Stimulated activated naive CD8-positive, alpha-beta T cell treated with anti-CD3 and anti-CD28 coated beads, Interleukin-15, Interleukin-2, amounts not matched to agents 100 ng/mL and 50 ng/mL, for 24 hours (primary cell): Measurements from ENCODE around the gene PCARE.

ENCODE experiments used
- H3K27ac Mint-ChIP-seq: one replicate; pipeline ENCODE4 v1.8.0; 2021; ENCODE audit warnings: mild to moderate bottlenecking, mixed read lengths
- H3K27me3 Mint-ChIP-seq: one replicate; pipeline ENCODE4 v1.8.0; 2021; ENCODE audit warnings: mixed read lengths
- H3K36me3 Mint-ChIP-seq: one replicate; pipeline ENCODE4 v1.8.0; 2021; ENCODE audit warnings: low read depth, mixed read lengths
- H3K4me1 Mint-ChIP-seq: one replicate; pipeline ENCODE4 v1.8.0; 2021; ENCODE audit warnings: low read depth, mixed read lengths
- H3K4me3 Mint-ChIP-seq: one replicate; pipeline ENCODE4 v1.8.0; 2021; ENCODE audit warnings: mild to moderate bottlenecking, mixed read lengths
- H3K9me3 Mint-ChIP-seq: one replicate; pipeline ENCODE4 v1.8.0; 2021; ENCODE audit warnings: mixed read lengths

The PCARE gene

DNA sequence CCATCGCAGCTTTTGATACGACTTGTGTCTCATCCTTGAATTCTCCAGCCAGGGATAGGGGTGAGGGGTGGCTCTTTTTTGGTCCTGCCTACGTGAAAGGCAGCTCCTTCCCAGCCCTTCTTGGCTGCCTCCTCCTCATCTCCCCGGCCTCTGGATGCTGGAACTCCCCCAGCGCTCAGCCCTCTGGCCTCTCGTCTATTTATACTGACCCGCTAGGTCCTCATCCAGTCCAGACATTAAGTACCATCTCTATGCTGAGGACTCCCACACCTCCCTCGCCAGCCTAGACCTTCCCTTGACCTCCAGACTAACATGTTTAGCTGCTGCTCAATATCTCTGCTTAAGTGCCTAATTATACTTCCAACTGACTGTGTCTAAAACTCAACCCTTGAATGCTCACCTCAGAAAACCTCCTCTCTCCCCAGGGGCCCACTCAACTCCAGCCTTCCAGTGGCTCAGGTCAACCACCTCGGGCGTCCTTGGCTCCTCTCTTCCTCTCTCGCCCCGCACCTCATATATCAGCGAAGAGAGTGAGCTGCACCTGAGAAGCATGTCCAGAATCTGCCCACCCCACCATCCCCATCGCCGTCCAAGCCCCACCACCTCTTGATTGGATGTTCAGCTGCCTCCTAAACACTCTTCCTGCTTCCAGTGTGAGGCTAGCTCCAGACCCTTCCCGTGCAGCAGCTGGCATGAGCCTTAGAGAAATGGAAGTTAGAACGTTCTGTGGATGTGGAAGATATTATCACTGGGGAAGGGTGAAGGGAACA is 58.4 kb downstream of the PCARE start:
- peak overlapping the region; percentile 78 for H3K4me3 Mint-ChIP-seq

DNA sequence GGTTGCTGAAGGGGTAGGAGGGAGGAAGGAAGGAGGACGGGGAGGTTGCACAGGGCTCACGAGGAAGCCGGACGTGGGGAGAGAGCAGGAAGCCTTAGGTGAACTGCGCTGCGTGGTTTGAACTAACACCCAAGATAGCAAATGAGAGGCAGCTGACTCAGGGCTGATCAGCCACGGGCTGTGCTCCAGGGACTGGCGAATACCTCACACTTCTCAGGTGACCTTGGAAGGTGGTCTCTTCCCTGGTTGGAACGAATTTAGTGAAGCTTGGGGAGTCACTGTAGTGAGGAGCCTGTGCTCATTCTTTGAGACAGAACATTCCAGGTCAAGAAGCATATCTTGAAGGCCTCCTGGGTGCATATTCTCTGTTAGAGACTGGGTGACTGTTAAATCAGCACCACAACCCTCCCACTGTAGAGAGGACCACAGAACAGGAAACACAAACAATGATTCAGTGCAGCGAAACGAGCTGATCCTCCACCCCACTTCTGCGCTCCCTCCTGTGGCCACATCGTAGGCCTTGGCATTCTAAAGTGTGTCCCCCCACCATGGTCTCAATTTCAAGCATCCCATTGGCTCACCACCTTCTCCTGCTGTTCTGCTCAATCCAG is 59.4 kb downstream of the PCARE start:
- Mint-ChIP-seq H3K9me3 (no peaks in the 10 kb centered on the region), H3K27ac (peak overlapping the region; percentile 85), H3K27me3 (no peaks in the 10 kb centered on the region), H3K4me1 (peaks cover 80% of the 10 kb centered on the region), H3K36me3 (no peaks in the 10 kb centered on the region), H3K4me3 (peak overlapping the region; percentile 78)

More for the DNA sequence above, 58.4 kb downstream of the PCARE start:
- H3K9me3 Mint-ChIP-seq: no peaks in the 10 kb centered on the region
- no peaks in the 10 kb centered on the region for H3K36me3 Mint-ChIP-seq
- H3K27ac Mint-ChIP-seq: peak overlapping the region; percentile 85
- no peaks in the 10 kb centered on the region for H3K27me3 Mint-ChIP-seq
- peaks cover 70% of the 10 kb centered on the region for H3K4me1 Mint-ChIP-seq

GRCh38 chr2:29014331-29014730 is 60.0 kb downstream of the PCARE start:
- peak overlapping the region; percentile 85 for H3K27ac Mint-ChIP-seq
- H3K4me3 Mint-ChIP-seq: peak overlapping the region; percentile 78
- no peaks in the 10 kb centered on the region for H3K27me3 Mint-ChIP-seq
- H3K36me3 Mint-ChIP-seq: no peaks in the 10 kb centered on the region
- peaks cover 86% of the 10 kb centered on the region for H3K4me1 Mint-ChIP-seq
- no peaks in the 10 kb centered on the region for H3K9me3 Mint-ChIP-seq

DNA sequence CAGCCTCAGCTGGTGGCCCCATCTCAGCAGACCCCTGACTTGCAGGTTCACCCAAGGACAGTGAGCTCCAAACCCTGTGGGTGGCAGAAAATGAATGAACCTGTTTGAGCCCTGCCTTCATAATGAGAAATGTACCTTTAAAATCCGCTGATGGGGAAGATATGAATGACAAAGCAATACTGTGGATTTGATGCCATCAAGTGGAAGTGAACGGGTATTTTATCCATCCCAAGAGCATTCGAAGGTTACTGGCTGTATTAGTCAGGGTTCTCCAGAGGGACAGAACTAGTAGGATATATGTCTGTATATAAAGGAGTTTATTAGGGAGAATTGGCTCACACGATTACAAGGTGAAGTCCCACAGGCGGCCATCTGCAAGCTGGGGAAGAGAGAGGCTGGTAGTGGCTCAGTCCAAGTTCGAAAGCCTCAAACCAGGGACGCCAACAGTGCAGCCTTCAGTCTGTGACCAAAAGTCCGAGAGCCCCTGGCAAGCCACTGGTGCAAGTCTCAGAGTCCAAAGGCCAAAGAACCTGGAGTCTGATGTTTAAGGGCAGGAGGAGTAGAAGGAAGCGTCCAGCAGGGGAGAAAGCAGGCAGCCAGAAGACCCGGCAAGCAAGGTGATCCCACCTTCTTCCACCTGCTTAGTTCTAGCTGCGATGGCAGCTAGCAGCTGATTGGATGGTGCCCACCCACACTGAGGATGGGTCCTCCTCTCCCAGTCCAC is 61.1 kb downstream of the PCARE start:
- no peaks in the 10 kb centered on the region for H3K36me3 Mint-ChIP-seq
- H3K27ac Mint-ChIP-seq: no peak overlapping the region
- no peaks in the 10 kb centered on the region for H3K9me3 Mint-ChIP-seq
- no peaks in the 10 kb centered on the region for H3K27me3 Mint-ChIP-seq
- peak overlapping the region; percentile 78 for H3K4me3 Mint-ChIP-seq
- H3K4me1 Mint-ChIP-seq: peaks cover 91% of the 10 kb centered on the region

DNA sequence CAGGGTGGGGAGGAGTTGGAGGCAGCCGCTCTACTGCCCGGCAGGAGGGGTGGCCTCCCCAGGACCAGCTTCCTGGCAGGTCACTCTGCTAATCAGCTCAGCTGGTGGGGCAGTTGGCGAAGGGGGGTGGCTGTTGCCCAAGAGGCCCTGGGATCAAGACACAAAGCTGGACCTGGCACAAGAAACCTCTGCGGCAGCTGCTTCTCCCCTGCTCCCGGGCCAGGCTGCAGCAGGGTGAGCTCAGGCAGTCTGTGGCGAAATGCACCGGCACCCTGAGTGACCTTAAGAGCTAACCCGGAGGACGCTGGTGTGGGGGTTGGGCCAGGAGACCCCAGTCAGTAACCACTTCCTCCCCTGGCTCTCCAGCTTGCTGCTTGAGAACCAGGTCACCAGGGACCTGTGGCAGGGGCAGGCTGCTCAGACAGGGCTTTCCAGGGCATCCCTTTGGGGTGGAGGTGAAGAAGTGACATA is 62.1 kb downstream of the PCARE start:
- H3K9me3 Mint-ChIP-seq: no peaks in the 10 kb centered on the region
- peaks cover 86% of the 10 kb centered on the region for H3K4me1 Mint-ChIP-seq
- no peaks in the 10 kb centered on the region for H3K27me3 Mint-ChIP-seq
- H3K4me3 Mint-ChIP-seq: no peak overlapping the region
- no peak overlapping the region for H3K27ac Mint-ChIP-seq
- H3K36me3 Mint-ChIP-seq: no peaks in the 10 kb centered on the region
